Stimulated activated memory B cell treated with anti-CD40 and anti-IgM and Interleukin-4, amounts not matched to agents 10 μg/mL and 1 μg/mL and 100 μg/mL, for 72 hours (primary cell): ENCODE data around the gene KRTAP5-5.
"Not testable (repeated sequence)": the region's sequence is repeated elsewhere in the genome, so short reads cannot be mapped to it uniquely, and the experiment has no call there.

Source experiments
- ATAC-seq: fragments of 150-1000 bp; cut with Tn5 transposase; 2 replicates; pipeline ENCODE4 v1.10.0; 2021
- H3K27ac Mint-ChIP-seq: one replicate; pipeline ENCODE4 v1.8.0; 2022; ENCODE audit warnings: mild to moderate bottlenecking, mixed read lengths
- H3K27me3 Mint-ChIP-seq: one replicate; pipeline ENCODE4 v1.8.0; 2022; ENCODE audit warnings: mixed read lengths
- H3K36me3 Mint-ChIP-seq: one replicate; pipeline ENCODE4 v1.8.0; 2022; ENCODE audit warnings: mixed read lengths
- H3K4me1 Mint-ChIP-seq: one replicate; pipeline ENCODE4 v1.8.0; 2022; ENCODE audit warnings: mixed read lengths
- H3K4me3 Mint-ChIP-seq: one replicate; pipeline ENCODE4 v1.8.0; 2022; ENCODE audit warnings: mild to moderate bottlenecking, moderate library complexity, mixed read lengths
- H3K9me3 Mint-ChIP-seq: one replicate; pipeline ENCODE4 v1.8.0; 2022; ENCODE audit warnings: mixed read lengths

The KRTAP5-5 gene

GRCh38 chr11:1644601-1645356 lies 15.2 kb downstream of the KRTAP5-5 start:
- ATAC-seq: peak; percentile 21
- no peaks in the 10 kb centered on the region for H3K36me3 Mint-ChIP-seq

GRCh38 chr11:1645357-1645821 lies 15.8 kb downstream of the KRTAP5-5 start:
- Mint-ChIP-seq H3K27ac (no peak overlapping the region), H3K27me3 (peaks cover 62% of the 10 kb centered on the region), H3K36me3 (no peaks in the 10 kb centered on the region), H3K4me1 (no peaks in the 10 kb centered on the region), H3K9me3 (no peaks in the 10 kb centered on the region), H3K4me3 (no peak overlapping the region)
- ATAC-seq: no peak

More at GRCh38 chr11:1644601-1645356, 15.2 kb downstream of the KRTAP5-5 start:
- no peaks in the 10 kb centered on the region for H3K4me1 Mint-ChIP-seq
- H3K27me3 Mint-ChIP-seq: peaks cover 68% of the 10 kb centered on the region
- no peak overlapping the region for H3K27ac Mint-ChIP-seq
- no peak overlapping the region for H3K4me3 Mint-ChIP-seq
- no peaks in the 10 kb centered on the region for H3K9me3 Mint-ChIP-seq

GRCh38 chr11:1646540-1646939 lies 17.0 kb downstream of the KRTAP5-5 start:
- not testable (repeated sequence) for H3K9me3 Mint-ChIP-seq, H3K4me1 Mint-ChIP-seq
- peaks cover 61% of the 10 kb centered on the region for H3K27me3 Mint-ChIP-seq

GRCh38 chr11:1647901-1648652 lies 18.5 kb downstream of the KRTAP5-5 start:
- Mint-ChIP-seq H3K4me3 (no peak overlapping the region), H3K27me3 (peaks cover 59% of the 10 kb centered on the region), H3K9me3 (no peaks in the 10 kb centered on the region), H3K27ac (no peak overlapping the region), H3K36me3 (no peaks in the 10 kb centered on the region), H3K4me1 (no peaks in the 10 kb centered on the region)
- no peak for ATAC-seq

More at GRCh38 chr11:1646540-1646939, 17.0 kb downstream of the KRTAP5-5 start:
- H3K36me3 Mint-ChIP-seq, ATAC-seq, H3K4me3 Mint-ChIP-seq, H3K27ac Mint-ChIP-seq: not testable (repeated sequence)

GRCh38 chr11:1648653-1649420 lies 19.3 kb downstream of the KRTAP5-5 start:
- no peak overlapping the region for H3K27ac Mint-ChIP-seq
- no peak overlapping the region for H3K4me3 Mint-ChIP-seq
- no peak for ATAC-seq

GRCh38 chr11:1650034-1650917 lies 20.7 kb downstream of the KRTAP5-5 start:
- Mint-ChIP-seq H3K4me1 (no peaks in the 10 kb centered on the region), H3K4me3 (no peak overlapping the region), H3K27me3 (peaks cover 56% of the 10 kb centered on the region), H3K9me3 (no peaks in the 10 kb centered on the region), H3K36me3 (no peaks in the 10 kb centered on the region), H3K27ac (no peak overlapping the region)
- no peak for ATAC-seq

More at GRCh38 chr11:1648653-1649420, 19.3 kb downstream of the KRTAP5-5 start:
- Mint-ChIP-seq H3K36me3 (no peaks in the 10 kb centered on the region), H3K9me3 (no peaks in the 10 kb centered on the region), H3K4me1 (no peaks in the 10 kb centered on the region), H3K27me3 (peaks cover 56% of the 10 kb centered on the region)

- H3K4me1 Mint-ChIP-seq: no peaks in the 10 kb centered on the region
- H3K9me3 Mint-ChIP-seq: no peaks in the 10 kb centered on the region
- no peak overlapping the region for H3K27ac Mint-ChIP-seq
- peaks cover 57% of the 10 kb centered on the region for H3K27me3 Mint-ChIP-seq
- H3K4me3 Mint-ChIP-seq: no peak overlapping the region
- no peak for ATAC-seq
- H3K36me3 Mint-ChIP-seq: no peaks in the 10 kb centered on the region
Observed at GRCh38 chr11:1650918-1651262, 21.3 kb downstream of the KRTAP5-5 start.

- Mint-ChIP-seq H3K9me3 (no peaks in the 10 kb centered on the region), H3K27ac (no peak overlapping the region), H3K27me3 (peaks cover 63% of the 10 kb centered on the region), H3K4me1 (no peaks in the 10 kb centered on the region), H3K36me3 (no peaks in the 10 kb centered on the region), H3K4me3 (no peak overlapping the region)
- no peak for ATAC-seq
Observed at GRCh38 chr11:1651411-1651980, 21.9 kb downstream of the KRTAP5-5 start.

- H3K4me1 Mint-ChIP-seq: no peaks in the 10 kb centered on the region
- no peaks in the 10 kb centered on the region for H3K9me3 Mint-ChIP-seq
- no peak for ATAC-seq
- peaks cover 66% of the 10 kb centered on the region for H3K27me3 Mint-ChIP-seq
- H3K27ac Mint-ChIP-seq: no peak overlapping the region
- H3K4me3 Mint-ChIP-seq: no peak overlapping the region
- no peaks in the 10 kb centered on the region for H3K36me3 Mint-ChIP-seq
Observed at GRCh38 chr11:1652026-1652425, 22.5 kb downstream of the KRTAP5-5 start.

- no peaks in the 10 kb centered on the region for H3K9me3 Mint-ChIP-seq
- H3K4me1 Mint-ChIP-seq: no peaks in the 10 kb centered on the region
- peaks cover 66% of the 10 kb centered on the region for H3K27me3 Mint-ChIP-seq
- ATAC-seq: no peak
- no peak overlapping the region for H3K27ac Mint-ChIP-seq
- no peaks in the 10 kb centered on the region for H3K36me3 Mint-ChIP-seq
- no peak overlapping the region for H3K4me3 Mint-ChIP-seq
Observed at GRCh38 chr11:1652442-1652770, 22.8 kb downstream of the KRTAP5-5 start.

GRCh38 chr11:1652771-1653540 lies 23.4 kb downstream of the KRTAP5-5 start:
- Mint-ChIP-seq H3K4me3 (no peak overlapping the region), H3K4me1 (no peaks in the 10 kb centered on the region), H3K27ac (no peak overlapping the region), H3K36me3 (no peaks in the 10 kb centered on the region), H3K9me3 (no peaks in the 10 kb centered on the region), H3K27me3 (peaks cover 68% of the 10 kb centered on the region)
- peak; percentile 78 for ATAC-seq

GRCh38 chr11:1653541-1654387 lies 24.2 kb downstream of the KRTAP5-5 start:
- H3K27ac Mint-ChIP-seq: no peak overlapping the region

More at GRCh38 chr11:1653541-1654387, 24.2 kb downstream of the KRTAP5-5 start:
- H3K4me1 Mint-ChIP-seq: no peaks in the 10 kb centered on the region
- H3K36me3 Mint-ChIP-seq: no peaks in the 10 kb centered on the region
- no peaks in the 10 kb centered on the region for H3K9me3 Mint-ChIP-seq
- no peak overlapping the region for H3K4me3 Mint-ChIP-seq
- peaks cover 76% of the 10 kb centered on the region for H3K27me3 Mint-ChIP-seq
- ATAC-seq: no peak
